GM23338 (cell line): Measurements from ENCODE around the gene OR1I1. TPM values are rescaled to one million over a fixed set of nuclear protein-coding genes. Genes with fewer than 3 reads are reported as not detected.
A peak's percentile ranks its signal among the peaks of the same experiment; 100 is the strongest.

Experiments used
- ATAC-seq: fragments of 200-7000 bp; cut with Tn5 transposase; 3 replicates; pipeline ENCODE4 v1.9.1; 2020
- DNase-seq: peaks from one replicate; pipeline ENCODE4 v3.0.0-alpha.2; 2015; ENCODE audit warnings: low spot score
- H2AFZ ChIP-seq: fragments of 200-600 bp; sonication (generic); 2 replicates; pipeline ENCODE4 v1.8.0; 2016; ENCODE audit warnings: antibody characterized with exemption, mild to moderate bottlenecking, moderate library complexity
- H3F3A ChIP-seq: fragments of 200-600 bp; sonication (generic); replicated peaks from 2 replicates; pipeline ENCODE4 v1.8.0; 2017; ENCODE audit warnings: antibody characterized with exemption, mixed run types, low read depth
- H3K27ac ChIP-seq: fragments of 200-600 bp; sonication (generic); 2 replicates; pipeline ENCODE4 v1.6.1; 2016; ENCODE audit warnings: low read depth
- H3K27me3 ChIP-seq: fragments of 200-600 bp; sonication (generic); 2 replicates; pipeline ENCODE4 v1.8.0; 2016; ENCODE audit warnings: mild to moderate bottlenecking, mixed run types, moderate library complexity; ENCODE audit not compliant: insufficient read depth
- H3K36me3 ChIP-seq: fragments of 200-600 bp; sonication (generic); 2 replicates; pipeline ENCODE4 v1.8.0; 2016; ENCODE audit warnings: mild to moderate bottlenecking; ENCODE audit not compliant: insufficient read depth
- H3K4me1 ChIP-seq: fragments of 200-600 bp; sonication (generic); 2 replicates; pipeline ENCODE4 v1.8.0; 2016; ENCODE audit warnings: mild to moderate bottlenecking, moderate library complexity; ENCODE audit not compliant: insufficient read depth
- H3K4me2 ChIP-seq: fragments of 200-600 bp; sonication (generic); 2 replicates; pipeline ENCODE4 v1.7.1; 2017; ENCODE audit warnings: mixed run types
- H3K4me3 ChIP-seq: fragments of 200-600 bp; sonication (generic); 2 replicates; pipeline ENCODE4 v1.6.1; 2016; ENCODE audit warnings: mixed run types
- H3K79me2 ChIP-seq: fragments of 200-600 bp; sonication (generic); replicated peaks from 2 replicates; pipeline ENCODE4 v1.8.0; 2017; ENCODE audit warnings: mild to moderate bottlenecking; ENCODE audit not compliant: insufficient read depth
- H3K9me2 ChIP-seq: fragments of 200-600 bp; sonication (generic); 2 replicates; pipeline ENCODE4 v1.8.0; 2017; ENCODE audit not compliant: insufficient read depth
- H4K20me1 ChIP-seq: fragments of 200-600 bp; sonication (generic); replicated peaks from 2 replicates; pipeline ENCODE4 v1.8.0; 2017; ENCODE audit warnings: mild to moderate bottlenecking; ENCODE audit not compliant: insufficient read depth
- H3K27ac Mint-ChIP-seq: 2 replicates; pipeline ENCODE4 v1.8.0; 2020; ENCODE audit warnings: inconsistent platforms, mild to moderate bottlenecking, moderate library complexity, mixed read lengths
- H3K27me3 Mint-ChIP-seq: 3 replicates; pipeline ENCODE4 v1.8.0; 2022; ENCODE audit warnings: low read depth, mild to moderate bottlenecking, moderate library complexity, mixed read lengths, inconsistent platforms; ENCODE audit not compliant: insufficient read depth, poor library complexity
- H3K36me3 Mint-ChIP-seq: 3 replicates; pipeline ENCODE4 v1.8.0; 2021; ENCODE audit warnings: low read depth, mild to moderate bottlenecking, inconsistent platforms, moderate library complexity, mixed read lengths
- H3K4me1 Mint-ChIP-seq: 3 replicates; pipeline ENCODE4 v1.8.0; 2020; ENCODE audit warnings: mild to moderate bottlenecking, inconsistent platforms, mixed read lengths
- H3K4me3 Mint-ChIP-seq: 3 replicates; pipeline ENCODE4 v1.8.0; 2021; ENCODE audit warnings: moderate library complexity, mild to moderate bottlenecking, inconsistent platforms, mixed read lengths
- H3K9me3 Mint-ChIP-seq: 3 replicates; pipeline ENCODE4 v1.8.0; 2020; ENCODE audit warnings: moderate library complexity, mild to moderate bottlenecking, inconsistent platforms, mixed read lengths
- CREB1 ChIP-seq: fragments of 250-450 bp; sonication (Bioruptor Pico); IDR thresholded peaks from 2 replicates; pipeline ENCODE4 v1.5.0; 2020; ENCODE audit warnings: low read depth, mild to moderate bottlenecking, moderate library complexity
- CTCF ChIP-seq, 2 experiments: fragments of 200-600 bp in 1 of 2; sonication (generic) in 1 of 2; conservative IDR thresholded peaks; 2 replicates each; pipeline versions ENCODE4 v1.5.1 to v1.6.1; 2016 to 2017; ENCODE audit warnings: antibody characterized with exemption in 2 of 2, low read depth in 2 of 2, mild to moderate bottlenecking in 2 of 2, moderate library complexity in 1 of 2
- EZH2 ChIP-seq: fragments of 200-600 bp; sonication (generic); IDR thresholded peaks from one replicate; pipeline ENCODE4 v1.8.0; 2017; ENCODE audit warnings: antibody characterized with exemption, mild to moderate bottlenecking, low read depth; ENCODE audit not compliant: unreplicated experiment
- EZH2phosphoT487 ChIP-seq: fragments of 200-600 bp; sonication (generic); IDR thresholded peaks from one replicate; pipeline ENCODE4 v1.8.1; 2018; ENCODE audit warnings: antibody characterized with exemption; ENCODE audit not compliant: unreplicated experiment
- JUNB ChIP-seq: IDR thresholded peaks from one replicate; pipeline ENCODE4 v1.6.1; 2016; ENCODE audit warnings: antibody characterized with exemption; ENCODE audit not compliant: unreplicated experiment
- POLR2AphosphoS5 ChIP-seq: IDR thresholded peaks from 2 replicates; pipeline ENCODE4 v1.6.1; 2016; ENCODE audit warnings: antibody characterized with exemption, low read depth
- REST ChIP-seq: IDR thresholded peaks from one replicate; pipeline ENCODE4 v1.6.1; 2018; ENCODE audit warnings: antibody characterized with exemption; ENCODE audit not compliant: unreplicated experiment
- STAT1 ChIP-seq: IDR thresholded peaks from one replicate; pipeline ENCODE4 v1.6.1; 2016; ENCODE audit warnings: antibody characterized with exemption; ENCODE audit not compliant: unreplicated experiment
- ZNF114 ChIP-seq: fragments of 250-450 bp; sonication (Bioruptor Pico); IDR thresholded peaks from 2 replicates; pipeline ENCODE4 v1.5.0; 2020; ENCODE audit warnings: mild to moderate bottlenecking, moderate library complexity
- ZNF331 ChIP-seq: fragments of 250-450 bp; sonication (Bioruptor Pico); IDR thresholded peaks from 2 replicates; pipeline ENCODE4 v1.5.0; 2020; ENCODE audit warnings: low read depth, mild to moderate bottlenecking, moderate library complexity
- ZNF462 ChIP-seq: fragments of 250-450 bp; sonication (Bioruptor Pico); IDR thresholded peaks from 2 replicates; pipeline ENCODE4 v1.5.0; 2020; ENCODE audit warnings: mild to moderate bottlenecking, moderate library complexity
- polyA plus RNA-seq: library from polyadenylated mRNA; unstranded; fragments of >200 nt; fragmentation: Nextera tagmentation; extraction: Ambion mirVana; gene quantifications from 2 replicates; pipeline ENCODE4 v1.2.1, GENCODE V29; 2016
- total RNA-seq: library from RNA; depleted of rRNA; stranded (reverse); fragments of >200 nt; shearing (Covaris generic); gene quantifications from 2 replicates; pipeline ENCODE4 v1.2.3, GENCODE V29; 2014

OR1I1 gene
- total and polyA plus RNA-seq, 2 experiments from 2014 or later: not detected

GRCh38 chr19:15045506-15045905, 36.5 kb upstream of the OR1I1 start:
- Histone ChIP-seq H2AFZ (no peak overlapping the region), H3K36me3 (no peaks in the 10 kb centered on the region), H3K9me2 (0 out of 2 replicates have a peak, but pooled peaks cover 3% of the 10 kb centered on the region), H3K27me3 (no peaks in the 10 kb centered on the region), H3K79me2 (no peaks in the 10 kb centered on the region), H3K4me2 (no peak overlapping the region), H4K20me1 (no peaks in the 10 kb centered on the region), H3K27ac (no peak overlapping the region), H3K4me1 (no peaks in the 10 kb centered on the region), H3F3A (no peaks in the 10 kb centered on the region), H3K4me3 (no peak overlapping the region)
- DNase-seq (no peak), ATAC-seq (no peak)
- Mint-ChIP-seq H3K36me3 (peaks cover 11% of the 10 kb centered on the region), H3K4me3 (no peak overlapping the region), H3K27me3 (no peaks in the 10 kb centered on the region), H3K4me1 (no peaks in the 10 kb centered on the region), H3K9me3 (peaks cover 66% of the 10 kb centered on the region), H3K27ac (no peak overlapping the region)
- no peak for TF ChIP-seq JUNB

GRCh38 chr19:15047680-15048079, 34.3 kb upstream of the OR1I1 start:
- no peaks in the 10 kb centered on the region for H3K79me2 ChIP-seq
- H2AFZ ChIP-seq: peak overlapping the region; percentile 43; the same call in 1 of the 2 replicates
- no peaks in the 10 kb centered on the region for H3K27me3 ChIP-seq
- Mint-ChIP-seq H3K9me3 (peaks cover 88% of the 10 kb centered on the region), H3K4me3 (no peak overlapping the region), H3K27ac (no peak overlapping the region), H3K27me3 (peaks cover 2% of the 10 kb centered on the region), H3K4me1 (no peaks in the 10 kb centered on the region), H3K36me3 (peaks cover 19% of the 10 kb centered on the region)
- no peak overlapping the region for H3K27ac ChIP-seq
- H3K9me2 ChIP-seq: peaks cover 7% of the 10 kb centered on the region; the same call in 1 of the 2 replicates
- DNase-seq (no peak), ATAC-seq (no peak)
- H3K4me3 ChIP-seq: no peak overlapping the region
- no peaks in the 10 kb centered on the region for H4K20me1 ChIP-seq
- H3F3A ChIP-seq: no peaks in the 10 kb centered on the region
- no peak overlapping the region for H3K4me2 ChIP-seq
- no peaks in the 10 kb centered on the region for H3K36me3 ChIP-seq
- no peaks in the 10 kb centered on the region for H3K4me1 ChIP-seq
- TF ChIP-seq ZNF462 (CRISPR knock-in tag) (no peak), ZNF114 (CRISPR knock-in tag) (no peak), POLR2AphosphoS5 (no peak), REST (no peak), CREB1 (no peak), ZNF331 (CRISPR knock-in tag) (no peak), EZH2phosphoT487 (no peak), CTCF (conservative IDR thresholded peaks at IDR 0.05; ENCODE audit: low read depth in 2 of 2) (no peak), EZH2 (no peak), STAT1 (no peak)
